HG03520 (cell line): ENCODE results near the gene SLC18A2.

Source experiments
- ATAC-seq: cut with Tn5 transposase; IDR thresholded peaks from one replicate; pipeline ENCODE4 v1.9.1; 2021; ENCODE audit warnings: mild to moderate bottlenecking, moderate library complexity; ENCODE audit not compliant: unreplicated experiment

The SLC18A2 gene

DNA sequence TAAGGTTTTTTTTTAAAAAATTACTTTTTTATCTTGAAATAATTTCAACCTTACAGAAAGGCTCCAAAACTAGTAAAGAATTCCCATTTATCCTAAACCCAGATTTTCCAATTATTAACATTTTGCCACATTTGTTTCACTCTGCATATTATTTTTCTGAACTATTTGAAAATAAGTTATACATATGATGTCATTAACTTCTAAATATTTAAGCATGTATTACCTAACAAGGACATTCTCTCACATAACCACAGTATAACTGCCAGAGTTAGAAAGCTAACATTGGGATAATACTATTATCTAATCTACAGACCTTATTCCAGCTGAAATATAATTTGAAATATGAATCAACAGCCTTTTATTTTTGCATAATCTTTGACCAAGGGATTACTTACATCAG is 65.8 kb downstream of the SLC18A2 start:
- ATAC-seq: no peak

DNA sequence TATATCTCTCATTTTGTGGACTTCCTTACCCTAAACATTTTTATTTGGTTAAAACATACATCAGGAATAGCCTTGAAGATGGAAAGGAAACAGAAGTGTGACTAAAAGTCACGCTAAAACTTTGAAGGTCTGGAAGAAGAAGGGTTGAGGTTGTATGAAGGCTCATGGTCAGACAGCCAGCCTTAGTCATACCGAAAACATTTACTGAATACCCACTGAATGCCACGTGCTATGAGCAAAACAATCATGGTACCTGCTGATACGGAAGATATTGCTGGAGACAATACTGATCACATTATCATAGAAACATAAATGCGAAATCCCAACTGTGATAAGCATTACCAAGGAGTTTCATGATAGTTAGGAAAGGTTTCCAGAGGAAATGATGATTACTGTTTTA is 70.3 kb downstream of the SLC18A2 start:
- ATAC-seq: no peak

DNA sequence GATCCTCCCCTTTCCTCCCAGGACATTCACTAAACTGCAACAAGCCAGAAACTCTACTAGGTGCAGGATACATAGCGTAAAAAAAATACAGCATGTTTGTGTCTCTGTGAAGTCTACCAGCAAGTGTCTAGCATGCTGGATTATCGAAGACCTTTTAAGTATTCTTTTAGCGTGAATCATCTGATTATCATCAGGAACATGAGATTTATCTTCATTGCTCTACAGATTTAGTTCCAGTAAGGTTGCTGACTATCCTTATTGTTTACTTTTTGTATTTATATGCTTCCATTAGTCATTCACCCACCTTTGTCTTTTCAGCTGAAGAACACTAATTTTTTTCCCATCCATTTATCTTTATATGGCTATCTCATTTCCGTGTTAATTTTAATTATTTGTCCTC is 71.5 kb downstream of the SLC18A2 start:
- no peak for ATAC-seq

DNA sequence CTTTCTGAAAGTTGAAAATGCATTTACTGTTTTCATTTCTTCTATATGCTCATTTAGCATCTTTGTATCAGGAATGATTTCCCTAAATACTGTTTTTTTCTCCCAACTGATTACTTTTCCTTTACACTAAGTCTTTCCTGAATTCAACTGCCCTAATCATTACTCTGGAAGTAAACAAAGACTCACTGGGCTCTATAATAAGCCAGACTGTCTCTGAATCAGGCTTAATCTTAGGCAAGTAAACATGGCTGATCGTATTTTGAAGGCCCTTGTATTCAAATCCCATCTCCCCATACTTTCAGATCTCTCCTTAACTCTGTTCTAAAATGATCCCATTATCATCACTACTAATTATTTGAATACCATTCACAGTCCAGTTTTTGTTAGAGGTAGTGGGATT is 72.7 kb downstream of the SLC18A2 start:
- no peak for ATAC-seq

DNA sequence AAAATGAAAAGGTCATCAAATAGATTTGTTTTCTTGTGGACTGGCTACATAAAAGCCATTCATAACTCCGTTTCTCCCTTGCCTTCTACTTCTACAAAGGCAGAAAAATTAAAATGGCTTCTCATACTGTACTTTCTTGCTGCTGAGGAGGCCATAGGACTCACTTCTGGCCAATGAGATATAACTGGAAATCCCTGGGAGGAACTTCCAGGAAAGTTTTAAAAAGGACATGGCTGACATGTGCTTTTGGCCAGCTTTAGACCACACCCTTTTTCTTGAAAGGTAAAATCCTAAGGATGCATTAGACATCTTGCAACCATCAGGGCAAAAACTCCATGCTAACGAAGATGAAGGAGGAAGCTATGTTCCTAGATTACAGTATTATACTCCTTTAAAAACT is 75.8 kb downstream of the SLC18A2 start:
- ATAC-seq: no peak

DNA sequence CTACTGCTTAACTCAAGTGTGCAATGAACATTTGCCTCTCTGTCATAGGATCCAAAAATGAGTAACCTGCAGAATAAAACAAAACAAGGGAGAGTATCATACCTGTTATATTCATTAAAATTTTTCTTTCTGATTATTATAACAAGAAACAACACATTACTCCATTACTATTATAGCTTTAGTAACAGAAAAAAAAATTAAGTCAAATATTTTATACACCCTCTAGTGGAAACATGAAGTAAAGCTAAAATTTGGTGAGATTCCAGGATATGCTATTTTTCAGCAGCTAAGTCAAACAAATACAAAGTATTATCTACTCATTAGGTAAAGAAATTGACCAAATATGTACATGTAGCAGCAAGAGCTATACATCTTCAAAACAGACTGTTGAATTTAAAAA is 78.0 kb downstream of the SLC18A2 start:
- ATAC-seq: no peak

DNA sequence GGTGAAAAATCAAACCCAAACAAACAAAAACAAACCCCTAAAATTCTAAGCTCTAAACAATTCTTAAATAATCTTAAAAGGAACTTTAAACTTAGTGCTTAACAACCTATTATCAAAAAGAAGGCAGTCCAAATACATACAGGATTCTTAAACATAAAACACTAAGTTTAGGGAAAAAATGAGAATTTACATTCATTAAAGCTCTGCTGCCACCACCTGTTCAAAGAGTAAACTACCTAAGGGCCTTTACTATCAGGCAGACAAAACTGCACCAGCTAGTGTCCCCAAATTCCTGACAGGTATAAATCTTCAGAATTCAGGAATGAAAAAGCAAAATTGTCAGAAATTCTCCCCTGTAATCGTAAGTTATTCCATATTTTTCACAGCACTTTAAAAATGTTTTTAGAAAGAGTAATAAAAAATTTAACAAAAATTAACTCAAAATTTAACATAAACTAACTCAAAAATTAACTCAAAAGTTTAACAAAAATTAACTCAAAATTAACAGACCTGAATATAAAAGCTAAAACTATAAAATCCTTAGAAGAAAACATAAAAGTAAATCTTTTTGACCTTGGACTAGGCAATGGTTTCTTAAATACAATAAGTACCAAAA is 79.2 kb downstream of the SLC18A2 start:
- ATAC-seq: no peak

DNA sequence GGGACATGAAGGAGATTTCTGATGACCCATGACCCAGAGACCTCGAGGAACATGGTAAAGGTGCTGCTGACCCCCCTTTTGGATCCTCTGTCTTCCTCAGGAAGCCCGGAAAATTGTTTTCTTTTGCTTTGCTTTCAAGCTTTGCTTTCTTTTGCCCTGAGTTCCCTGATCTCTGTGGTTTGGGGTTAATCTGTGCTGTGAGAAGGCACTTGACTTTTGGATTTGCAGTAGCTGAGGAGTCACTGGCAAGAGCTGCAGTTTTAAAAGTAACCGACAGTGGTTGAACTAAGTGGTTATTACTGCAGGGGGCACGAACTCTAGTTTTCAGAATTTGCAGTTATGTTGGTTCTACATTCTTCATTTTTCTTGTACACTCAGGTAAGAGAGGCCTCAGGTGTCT is 81.3 kb downstream of the SLC18A2 start:
- ATAC-seq: no peak

DNA sequence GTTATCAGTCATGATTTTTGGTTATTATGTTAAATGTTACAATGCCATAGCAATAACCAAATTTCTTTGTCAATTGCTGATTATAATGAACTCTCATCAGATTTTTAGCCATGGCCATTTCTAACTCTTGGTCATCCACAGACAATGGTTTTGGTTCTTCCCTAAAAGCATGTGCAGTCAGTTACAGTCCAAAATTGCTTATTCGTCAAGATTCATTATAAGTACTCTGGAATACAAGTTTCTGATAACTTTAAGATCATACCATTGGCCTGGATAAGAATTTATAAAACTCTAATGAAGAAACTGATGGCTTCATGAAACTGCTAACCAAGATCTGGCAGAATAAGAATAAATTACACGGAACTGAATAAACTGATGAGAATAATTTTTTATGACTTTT is 83.5 kb downstream of the SLC18A2 start:
- no peak for ATAC-seq

DNA sequence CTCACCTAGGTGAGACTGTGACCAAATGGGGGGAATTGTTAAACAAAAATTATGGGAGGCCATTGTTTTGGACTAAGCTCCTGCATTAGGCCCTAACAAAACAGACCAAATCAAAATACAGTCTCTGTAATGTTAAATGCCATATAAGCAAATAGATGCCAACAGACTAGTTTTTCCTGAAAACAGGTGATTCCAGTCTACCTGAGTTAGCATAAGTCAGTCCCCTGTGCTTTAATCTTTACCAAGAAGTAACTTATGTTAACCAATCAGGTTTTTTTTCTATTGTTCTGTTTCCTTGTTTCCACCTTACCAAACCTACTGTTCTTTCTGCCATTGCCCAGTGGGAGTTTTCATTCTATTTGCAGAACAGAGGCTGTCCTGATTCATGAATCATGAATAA is 86.3 kb downstream of the SLC18A2 start:
- no peak for ATAC-seq
